ENCODE data around the gene PROX2. TPM values are rescaled to one million over a fixed set of nuclear protein-coding genes. Genes with fewer than 3 reads are reported as not detected.

The PROX2 gene
- total and polyA plus RNA-seq, 3 donors from 2014 or later: 0.06 to 0.08 (median 0.08) TPM

GRCh38 chr14:74917178-74917543, 41.2 kb upstream of the PROX2 start:
- intact Hi-C loops (cut with DNase I; ENCODE audit: low total_unique reads): loop anchor here (10.0 kb wide), 1 partner anchor 168 kb away; no protein-coding TSS in a partner anchor
- Histone ChIP-seq H3K9me3 (no peaks in the 10 kb centered on the region), H3K36me3 (ENCODE audit: low read depth, missing control alignments) (no peaks in the 10 kb centered on the region), H3K27me3 (no peaks in the 10 kb centered on the region), H3K4me3 (no peak overlapping the region), H3K27ac (peak overlapping the region; percentile 36 to 77), H3K4me1 (peaks cover 37% of the 10 kb centered on the region)
- DNase-seq: no peak
- WGBS, 2 donors: 81 to 88% methylated on average over 5 of the region's 5 CpGs
- TF ChIP-seq POLR2A (IDR thresholded peaks at IDR 0.05) (no peak), CTCF (IDR thresholded peaks at IDR 0.05) (no peak)

GRCh38 chr14:74915826-74916225, 39.9 kb upstream of the PROX2 start:
- no peaks in the 10 kb centered on the region for H3K36me3 ChIP-seq (ENCODE audit: low read depth, missing control alignments)

GRCh38 chr14:74915426-74915825, 39.5 kb upstream of the PROX2 start:
- Histone ChIP-seq H3K4me1 (peaks cover 37% of the 10 kb centered on the region), H3K27ac (peak overlapping the region in 1 of 2 donors; percentile 56), H3K36me3 (ENCODE audit: low read depth, missing control alignments) (no peaks in the 10 kb centered on the region), H3K27me3 (no peaks in the 10 kb centered on the region), H3K9me3 (no peaks in the 10 kb centered on the region), H3K4me3 (no peak overlapping the region)
- DNase-seq: no peak
- intact Hi-C loops (cut with DNase I; ENCODE audit: low total_unique reads): loop anchor here (10.0 kb wide), 1 partner anchor 169 kb away; no protein-coding TSS in a partner anchor
- no peak for TF ChIP-seq POLR2A (IDR thresholded peaks at IDR 0.05)
- no peak for TF ChIP-seq CTCF (IDR thresholded peaks at IDR 0.05)
- WGBS, 2 donors: 35 to 39% methylated on average over 4 of the region's 4 CpGs

More at GRCh38 chr14:74915826-74916225, 39.9 kb upstream of the PROX2 start:
- Histone ChIP-seq H3K27me3 (no peaks in the 10 kb centered on the region), H3K4me3 (no peak overlapping the region), H3K4me1 (peaks cover 37% of the 10 kb centered on the region), H3K27ac (peak overlapping the region in 1 of 2 donors; percentile 56), H3K9me3 (no peaks in the 10 kb centered on the region)
- WGBS, 2 donors: 44 to 48% methylated on average over 6 to 7 of the region's 7 CpGs
- DNase-seq: no peak
- no peak for TF ChIP-seq POLR2A (IDR thresholded peaks at IDR 0.05)
- intact Hi-C loops (cut with DNase I; ENCODE audit: low total_unique reads): loop anchor here (10.0 kb wide), 1 partner anchor 169 kb away; no protein-coding TSS in a partner anchor

GRCh38 chr14:74913986-74914573, 38.1 kb upstream of the PROX2 start:
- TF ChIP-seq CTCF (IDR thresholded peaks at IDR 0.05): peak; percentile 69 to 73 (median 70)
- TF ChIP-seq POLR2A (IDR thresholded peaks at IDR 0.05): no peak
- peak; percentile 88 for DNase-seq
- Histone ChIP-seq H3K27ac (peak overlapping the region in 1 of 2 donors; percentile 57), H3K9me3 (no peaks in the 10 kb centered on the region), H3K36me3 (ENCODE audit: low read depth, missing control alignments) (no peaks in the 10 kb centered on the region), H3K4me3 (no peak overlapping the region), H3K4me1 (peaks cover 37% of the 10 kb centered on the region), H3K27me3 (no peaks in the 10 kb centered on the region)
- intact Hi-C loops (cut with DNase I; ENCODE audit: low total_unique reads): loop anchor here (10.0 kb wide), 1 partner anchor 171 kb away; no protein-coding TSS in a partner anchor
- 39 to 62% methylated on average over 5 to 6 of the region's 6 CpGs for WGBS, 2 donors

- TF ChIP-seq CTCF (IDR thresholded peaks at IDR 0.05): no peak
- no peak for TF ChIP-seq POLR2A (IDR thresholded peaks at IDR 0.05)
- Histone ChIP-seq H3K4me3 (no peak overlapping the region), H3K9me3 (no peaks in the 10 kb centered on the region), H3K27me3 (no peaks in the 10 kb centered on the region), H3K36me3 (ENCODE audit: low read depth, missing control alignments) (no peaks in the 10 kb centered on the region), H3K4me1 (peaks cover 34% of the 10 kb centered on the region), H3K27ac (no peak overlapping the region)
- intact Hi-C loops (cut with DNase I; ENCODE audit: low total_unique reads): loop anchor here (10.0 kb wide), 1 partner anchor 171 kb away; no protein-coding TSS in a partner anchor
- no peak for DNase-seq
- 69 to 74% methylated on average over 3 to 5 of the region's 5 CpGs for WGBS, 2 donors
Observed at GRCh38 chr14:74913393-74913910, 37.5 kb upstream of the PROX2 start.

All from testis (tissue), 3 donors.